ENCODE data around the gene ORM2. TPM values are rescaled to one million over a fixed set of nuclear protein-coding genes. Genes with fewer than 3 reads are reported as not detected.

ORM2 gene
- total and polyA plus RNA-seq, 9 of the 15 experiments (the other 6 are each of a cell fraction or from before 2014, with no cell fraction given): 0.98 TPM; not detected in 8

DNA sequence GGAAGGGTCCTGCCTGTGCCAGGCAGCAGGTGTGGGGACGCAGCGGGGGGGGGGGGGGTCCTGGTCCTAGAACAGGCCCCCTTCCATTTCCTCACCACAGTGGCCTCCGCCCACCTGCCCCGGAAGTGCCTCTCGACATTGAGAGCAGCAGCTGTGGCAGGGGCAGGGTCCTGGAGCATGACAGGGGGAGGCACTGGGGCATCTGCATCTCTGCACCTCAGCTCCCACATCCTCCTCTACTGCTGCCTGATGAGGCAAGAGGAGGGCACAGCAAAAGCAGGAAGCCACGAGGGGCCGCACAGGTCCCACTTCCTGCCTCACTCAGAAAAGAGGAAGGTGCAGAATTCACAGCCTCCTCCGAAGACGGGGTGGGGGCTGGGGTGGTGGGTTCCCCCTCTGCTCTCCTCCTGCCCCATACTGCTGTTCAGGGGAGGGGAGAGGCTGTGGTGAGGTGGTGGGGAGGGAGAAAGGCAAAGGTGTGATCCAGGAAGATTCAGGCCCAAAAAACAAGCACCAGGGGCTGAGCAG, 43.3 kb downstream of the ORM2 start:
- BruUV-seq (replicated peaks): no TSS peak
- Histone ChIP-seq H3K27ac (ENCODE audit: extremely low read depth, low read depth, low read length) (no peak overlapping the region; the same call in 2 of the 3 replicates), H3K4me3 (no peak overlapping the region), H2AFZ (ENCODE audit: low read depth, low read length) (0 out of 2 replicates have a peak overlapping the region, but pooled peaks have one; percentile 59), H4K20me1 (replicated peaks; ENCODE audit: control insufficient read depth, insufficient read depth, low read length) (no peaks in the 10 kb centered on the region; the same call in 1 of the 2 replicates), H3K79me2 (ENCODE audit: control insufficient read depth, insufficient read depth, low read length) (no peaks in the 10 kb centered on the region), H3K4me2 (ENCODE audit: insufficient read depth, low read length) (no peak overlapping the region), H3K9me3 (replicated peaks; ENCODE audit: control insufficient read depth, insufficient read depth, low read depth, low read length) (no peaks in the 10 kb centered on the region), H3K9ac (ENCODE audit: insufficient read depth in 1 of 2, low read depth in 2 of 2, low read length in 2 of 2) (peak overlapping the region in 1 of 2 experiments; percentile 45; a peak in 1 of 4 replicates), H3K27me3 (ENCODE audit: control insufficient read depth in 2 of 2, insufficient read depth in 2 of 2, low read length in 2 of 2) (no peaks in the 10 kb centered on the region), H3K36me3 (ENCODE audit: control insufficient read depth, insufficient read depth, low read length) (no peaks in the 10 kb centered on the region), H3K4me1 (replicated peaks in 1 of 2; ENCODE audit: control insufficient read depth in 2 of 2, insufficient read depth in 2 of 2, low read length in 2 of 2) (peaks cover 0 to 17% of the 10 kb centered on the region in 2 experiments; a peak in 2 of 5 replicates), H3K9me1 (ENCODE audit: control insufficient read depth, insufficient read depth, low read length) (no peaks in the 10 kb centered on the region)
- DNase-seq (ENCODE audit: extremely low read depth in 1 of 4, low spot score in 3 of 4) (no peak), ATAC-seq (peak; percentile 7; the same call in 2 of the 3 replicates), FAIRE-seq (no peak)
- in situ Hi-C loops (cut with MboI): no loop called here
- ChIA-PET POLR2A (no interaction called here), CTCF (ENCODE audit: low intra/inter-chr PET ratio) (no interaction called here)
- WGBS (ENCODE audit: insufficient coverage, low coverage, missing lambda C conversion rate): 50% methylated on average over 3 of the region's 9 CpGs
- intact Hi-C loops (cut with micrococcal nuclease): no loop called here
- TF ChIP-seq, protein P1, sequence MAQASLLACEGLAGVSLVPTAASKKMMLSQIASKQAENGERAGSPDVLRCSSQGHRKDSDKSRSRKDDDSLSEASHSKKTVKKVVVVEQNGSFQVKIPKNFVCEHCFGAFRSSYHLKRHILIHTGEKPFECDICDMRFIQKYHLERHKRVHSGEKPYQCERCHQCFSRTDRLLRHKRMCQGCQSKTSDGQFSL (CRISPR knock-in tag; IDR thresholded peaks at IDR 0.05): 0 out of 2 replicates have a peak, but pooled peaks have one; percentile 57
- TF ChIP-seq, protein P1 (tag; IDR thresholded peaks at IDR 0.05): no peak
- TF ChIP-seq, protein P2, sequence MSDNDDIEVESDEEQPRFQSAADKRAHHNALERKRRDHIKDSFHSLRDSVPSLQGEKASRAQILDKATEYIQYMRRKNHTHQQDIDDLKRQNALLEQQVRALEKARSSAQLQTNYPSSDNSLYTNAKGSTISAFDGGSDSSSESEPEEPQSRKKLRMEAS (CRISPR knock-in tag; IDR thresholded peaks at IDR 0.05): peak; percentile 29; the same call in 1 of the 2 replicates
- peak; percentile 62 for TF ChIP-seq GABPB1 (CRISPR knock-in tag; IDR thresholded peaks at IDR 0.05)
- peak; percentile 67; the same call in 1 of the 2 replicates for TF ChIP-seq SPI1 (IDR thresholded peaks at IDR 0.05; ENCODE audit: borderline replicate concordance, low read depth, low read length)
- peak; percentile 60 for TF ChIP-seq GABPA (tag; conservative IDR thresholded peaks at IDR 0.05; ENCODE audit: low read depth)
- TF ChIP-seq, protein P3, sequence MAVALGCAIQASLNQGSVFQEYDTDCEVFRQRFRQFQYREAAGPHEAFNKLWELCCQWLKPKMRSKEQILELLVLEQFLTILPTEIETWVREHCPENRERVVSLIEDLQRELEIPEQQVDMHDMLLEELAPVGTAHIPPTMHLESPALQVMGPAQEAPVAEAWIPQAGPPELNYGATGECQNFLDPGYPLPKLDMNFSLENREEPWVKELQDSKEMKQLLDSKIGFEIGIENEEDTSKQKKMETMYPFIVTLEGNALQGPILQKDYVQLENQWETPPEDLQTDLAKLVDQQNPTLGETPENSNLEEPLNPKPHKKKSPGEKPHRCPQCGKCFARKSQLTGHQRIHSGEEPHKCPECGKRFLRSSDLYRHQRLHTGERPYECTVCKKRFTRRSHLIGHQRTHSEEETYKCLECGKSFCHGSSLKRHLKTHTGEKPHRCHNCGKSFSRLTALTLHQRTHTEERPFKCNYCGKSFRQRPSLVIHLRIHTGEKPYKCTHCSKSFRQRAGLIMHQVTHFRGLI (CRISPR knock-in tag; IDR thresholded peaks at IDR 0.05): no peak
- TF ChIP-seq, protein P4, sequence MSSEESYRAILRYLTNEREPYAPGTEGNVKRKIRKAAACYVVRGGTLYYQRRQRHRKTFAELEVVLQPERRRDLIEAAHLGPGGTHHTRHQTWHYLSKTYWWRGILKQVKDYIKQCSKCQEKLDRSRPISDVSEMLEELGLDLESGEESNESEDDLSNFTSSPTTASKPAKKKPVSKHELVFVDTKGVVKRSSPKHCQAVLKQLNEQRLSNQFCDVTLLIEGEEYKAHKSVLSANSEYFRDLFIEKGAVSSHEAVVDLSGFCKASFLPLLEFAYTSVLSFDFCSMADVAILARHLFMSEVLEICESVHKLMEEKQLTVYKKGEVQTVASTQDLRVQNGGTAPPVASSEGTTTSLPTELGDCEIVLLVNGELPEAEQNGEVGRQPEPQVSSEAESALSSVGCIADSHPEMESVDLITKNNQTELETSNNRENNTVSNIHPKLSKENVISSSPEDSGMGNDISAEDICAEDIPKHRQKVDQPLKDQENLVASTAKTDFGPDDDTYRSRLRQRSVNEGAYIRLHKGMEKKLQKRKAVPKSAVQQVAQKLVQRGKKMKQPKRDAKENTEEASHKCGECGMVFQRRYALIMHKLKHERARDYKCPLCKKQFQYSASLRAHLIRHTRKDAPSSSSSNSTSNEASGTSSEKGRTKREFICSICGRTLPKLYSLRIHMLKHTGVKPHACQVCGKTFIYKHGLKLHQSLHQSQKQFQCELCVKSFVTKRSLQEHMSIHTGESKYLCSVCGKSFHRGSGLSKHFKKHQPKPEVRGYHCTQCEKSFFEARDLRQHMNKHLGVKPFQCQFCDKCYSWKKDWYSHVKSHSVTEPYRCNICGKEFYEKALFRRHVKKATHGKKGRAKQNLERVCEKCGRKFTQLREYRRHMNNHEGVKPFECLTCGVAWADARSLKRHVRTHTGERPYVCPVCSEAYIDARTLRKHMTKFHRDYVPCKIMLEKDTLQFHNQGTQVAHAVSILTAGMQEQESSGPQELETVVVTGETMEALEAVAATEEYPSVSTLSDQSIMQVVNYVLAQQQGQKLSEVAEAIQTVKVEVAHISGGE (CRISPR knock-in tag; IDR thresholded peaks at IDR 0.05): peak in 1 of 3 experiments; percentile 68; a peak in 2 of 6 replicates
- no peak for TF ChIP-seq ZFPM2 (CRISPR knock-in tag; IDR thresholded peaks at IDR 0.05)
- TF ChIP-seq, protein P5, sequence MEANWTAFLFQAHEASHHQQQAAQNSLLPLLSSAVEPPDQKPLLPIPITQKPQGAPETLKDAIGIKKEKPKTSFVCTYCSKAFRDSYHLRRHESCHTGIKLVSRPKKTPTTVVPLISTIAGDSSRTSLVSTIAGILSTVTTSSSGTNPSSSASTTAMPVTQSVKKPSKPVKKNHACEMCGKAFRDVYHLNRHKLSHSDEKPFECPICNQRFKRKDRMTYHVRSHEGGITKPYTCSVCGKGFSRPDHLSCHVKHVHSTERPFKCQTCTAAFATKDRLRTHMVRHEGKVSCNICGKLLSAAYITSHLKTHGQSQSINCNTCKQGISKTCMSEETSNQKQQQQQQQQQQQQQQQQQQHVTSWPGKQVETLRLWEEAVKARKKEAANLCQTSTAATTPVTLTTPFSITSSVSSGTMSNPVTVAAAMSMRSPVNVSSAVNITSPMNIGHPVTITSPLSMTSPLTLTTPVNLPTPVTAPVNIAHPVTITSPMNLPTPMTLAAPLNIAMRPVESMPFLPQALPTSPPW (CRISPR knock-in tag; IDR thresholded peaks at IDR 0.05): 0 out of 2 replicates have a peak, but pooled peaks have one; percentile 21
- TF ChIP-seq CEBPG (CRISPR knock-in tag; IDR thresholded peaks at IDR 0.05): peak; percentile 56; the same call in 1 of the 2 replicates
- TF ChIP-seq CEBPG (tag; conservative IDR thresholded peaks at IDR 0.05 in 1 of 2, IDR thresholded peaks at IDR 0.05 in 1 of 2): no peak
- 0 out of 2 replicates have a peak, but pooled peaks have one; percentile 23 for TF ChIP-seq RBFOX2 (IDR thresholded peaks at IDR 0.05; ENCODE audit: low read depth, low read length)

Measured in K562 (cell line).